M059J (cell line): ENCODE results near the gene FOXK2. TPM values are rescaled to one million over a fixed set of nuclear protein-coding genes. Genes with fewer than 3 reads are reported as not detected.
"Not testable (repeated sequence)": the region's sequence is repeated elsewhere in the genome, so short reads cannot be mapped to it uniquely, and the experiment has no call there.

Experiments
- DNase-seq: peaks from one replicate; pipeline ENCODE4 v3.0.0-alpha.2; 2012; ENCODE audit warnings: low read depth
- total RNA-seq: library from RNA; depleted of rRNA; stranded (reverse); fragments of >200 nt; shearing (Covaris generic); gene quantifications from 2 replicates; pipeline ENCODE4 v1.2.3, GENCODE V29; 2014

Gene FOXK2
- total RNA-seq, 1 experiment from 2014 or later: 30.7 TPM

DNA sequence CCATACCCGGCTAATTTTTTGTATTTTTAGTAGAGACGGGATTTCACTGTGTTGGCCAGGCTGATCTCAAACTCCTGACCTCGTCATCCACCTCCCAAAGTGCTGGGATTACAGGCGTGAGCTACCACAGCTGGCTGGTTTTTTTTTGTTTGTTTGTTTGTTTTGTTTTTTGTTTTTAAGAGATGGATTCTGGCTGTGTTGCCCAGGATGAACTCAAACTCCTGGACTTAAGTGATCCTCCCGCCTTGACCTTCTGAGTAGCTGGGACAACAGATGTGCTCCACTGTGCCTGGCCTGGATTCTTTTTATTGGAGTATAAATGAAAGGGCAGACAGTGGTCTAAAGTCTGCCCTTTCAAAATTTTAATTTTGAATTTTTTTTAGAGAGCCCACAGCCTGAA is 44.7 kb downstream of the FOXK2 start:
- DNase-seq: no peak

DNA sequence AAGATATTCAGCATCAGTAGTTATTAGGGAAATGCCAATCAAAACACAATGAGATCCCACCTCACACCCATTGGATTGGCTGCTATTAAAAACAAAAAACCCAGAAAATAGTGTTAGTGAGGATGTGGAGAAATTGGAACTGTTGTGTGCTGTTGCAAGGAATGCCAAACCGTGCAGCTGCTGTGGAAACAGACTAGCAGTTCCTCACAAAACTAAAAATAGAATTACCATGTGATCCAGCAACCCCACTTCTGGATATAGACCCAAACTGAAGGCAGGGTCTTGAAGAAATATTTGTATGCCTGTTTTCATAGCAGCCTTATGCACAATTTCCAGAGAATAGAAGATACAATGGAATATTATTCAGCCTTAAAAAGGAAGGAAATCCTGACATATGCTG is 46.0 kb downstream of the FOXK2 start:
- DNase-seq: no peak

DNA sequence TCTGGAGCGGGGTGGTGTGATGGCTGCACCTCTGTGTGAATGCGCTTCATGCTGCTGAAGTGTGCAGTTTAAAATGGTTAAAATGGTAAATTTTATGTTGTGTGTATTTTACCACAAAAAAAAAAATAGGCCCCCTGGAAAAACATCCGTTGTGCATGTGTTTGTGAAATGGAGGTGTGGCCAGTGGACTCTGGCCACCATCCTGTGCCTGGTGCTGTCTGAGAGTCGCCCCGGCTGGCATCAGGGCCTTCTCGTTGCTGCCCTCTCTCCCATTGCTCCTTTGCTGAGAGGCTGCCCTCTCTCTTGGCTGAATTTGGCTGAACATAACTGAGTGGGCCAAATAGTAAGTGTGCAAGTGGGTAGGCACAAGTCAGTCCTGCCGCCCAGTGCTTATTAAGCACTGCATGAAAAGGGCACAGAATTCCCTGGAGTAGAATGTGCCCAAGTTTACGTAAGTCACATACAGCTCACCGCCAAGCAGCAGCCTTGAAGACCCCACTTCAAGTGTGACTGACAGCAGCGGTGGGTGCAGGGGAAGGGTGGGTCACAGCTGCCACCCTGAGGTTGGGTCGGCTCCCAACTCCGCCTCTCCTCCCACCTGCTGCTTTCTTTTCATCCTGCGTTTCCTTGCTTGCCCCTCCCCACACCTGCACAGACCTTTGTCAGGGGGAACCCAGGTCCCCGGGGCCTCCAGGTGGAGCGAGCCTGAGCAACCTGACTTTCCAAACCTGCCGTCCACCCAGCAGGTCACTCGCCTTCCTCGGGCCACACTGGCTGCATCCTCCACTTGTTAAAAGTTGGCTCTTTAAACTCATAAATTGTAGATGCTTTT is 46.8 kb downstream of the FOXK2 start:
- DNase-seq: no peak

DNA sequence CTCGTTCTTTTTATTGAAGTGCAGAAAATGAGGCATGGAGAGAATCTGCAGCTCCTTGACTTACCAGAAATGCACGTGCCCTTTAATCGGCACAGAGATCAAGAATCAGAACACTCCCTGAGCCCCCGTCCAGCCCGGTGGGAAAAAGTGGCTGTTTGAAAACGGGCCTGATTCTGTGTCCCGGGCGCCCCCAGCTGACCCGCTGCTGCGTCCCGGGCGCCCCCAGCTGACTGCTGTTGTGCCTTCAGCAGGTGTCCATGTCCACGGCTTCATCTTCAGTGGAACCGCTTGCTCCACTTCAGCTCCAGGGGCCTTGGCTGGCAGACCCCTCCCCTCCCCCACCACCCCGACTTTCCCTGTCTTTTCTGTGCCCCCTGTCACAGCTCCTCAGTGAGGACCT is 47.8 kb downstream of the FOXK2 start:
- DNase-seq: no peak

DNA sequence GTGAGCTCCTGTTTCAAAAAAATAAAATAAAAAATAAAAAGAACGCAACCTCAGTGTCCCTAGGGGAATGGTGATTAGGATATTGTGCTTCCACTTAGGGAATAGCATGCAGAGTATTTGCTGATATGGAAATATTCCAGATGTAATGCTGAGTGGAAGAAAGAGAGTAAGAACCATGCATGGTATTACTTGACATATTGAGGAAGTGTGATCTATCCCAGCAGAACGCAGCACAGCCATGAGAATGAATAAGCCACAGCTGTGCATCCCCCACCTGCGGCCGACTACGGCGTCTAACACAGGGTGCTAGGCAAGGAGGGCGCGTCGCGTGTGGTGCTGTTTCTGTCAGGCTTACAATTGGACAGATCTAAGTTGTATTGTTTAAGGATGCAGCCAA is 49.5 kb downstream of the FOXK2 start:
- DNase-seq: no peak

DNA sequence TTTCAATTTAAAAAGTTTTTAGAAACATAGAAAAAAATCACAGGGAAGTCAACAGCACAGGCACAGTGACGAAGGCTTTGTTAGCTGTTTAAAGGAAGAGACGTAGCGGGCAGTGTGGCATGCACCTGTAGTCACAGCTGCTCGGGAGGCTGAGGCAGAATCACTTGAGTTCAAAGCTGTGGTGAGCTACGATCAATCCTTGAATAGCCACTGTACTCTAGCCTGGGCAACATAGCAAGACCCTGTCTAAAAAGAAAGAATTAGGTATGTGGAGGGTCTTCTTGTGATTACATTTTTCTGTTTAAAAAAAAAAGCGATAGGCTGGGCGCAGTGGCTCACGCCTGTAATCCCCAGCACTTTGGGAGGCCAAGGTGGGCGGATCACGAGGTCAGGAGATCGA is 50.1 kb downstream of the FOXK2 start:
- no peak for DNase-seq

DNA sequence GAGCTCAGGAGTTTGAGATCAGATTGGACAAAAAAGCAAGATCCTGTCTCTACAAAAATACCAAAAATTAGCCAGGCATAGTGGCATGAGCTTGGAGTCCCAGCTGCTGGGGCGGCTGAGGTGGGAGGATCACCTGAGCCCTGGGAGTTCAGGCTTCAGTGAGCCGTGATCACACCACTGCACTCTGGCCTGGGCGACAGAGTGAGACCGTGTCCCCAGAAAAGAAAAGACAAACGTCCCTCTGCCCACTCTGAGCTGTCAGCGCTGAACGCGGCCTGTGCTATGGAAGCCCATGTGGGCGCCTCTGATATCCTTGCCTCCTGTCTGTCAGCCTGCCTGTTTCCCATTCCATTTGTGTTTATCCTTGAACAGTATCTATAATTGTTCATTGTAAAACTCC is 50.7 kb downstream of the FOXK2 start:
- no peak for DNase-seq

DNA sequence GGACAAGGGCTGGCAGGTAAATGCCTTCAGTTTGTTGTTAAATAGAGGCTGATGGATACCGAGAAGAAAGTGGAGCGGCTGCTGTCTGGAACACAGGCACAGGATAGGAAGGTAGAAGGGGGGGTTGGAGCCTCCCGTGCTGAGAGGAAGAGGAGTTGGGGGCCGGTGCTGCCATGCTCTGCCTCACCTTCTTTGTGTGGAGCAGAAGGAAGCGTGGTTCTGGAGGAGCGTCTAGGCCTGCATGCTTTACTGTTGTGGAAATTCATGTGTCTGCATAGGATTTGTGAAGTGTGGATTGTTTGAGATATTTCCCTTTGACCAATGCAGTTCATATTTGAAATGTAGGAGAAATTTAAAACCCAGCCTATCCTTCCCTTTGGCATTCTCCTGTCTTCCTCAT is 52.3 kb downstream of the FOXK2 start:
- no peak for DNase-seq

DNA sequence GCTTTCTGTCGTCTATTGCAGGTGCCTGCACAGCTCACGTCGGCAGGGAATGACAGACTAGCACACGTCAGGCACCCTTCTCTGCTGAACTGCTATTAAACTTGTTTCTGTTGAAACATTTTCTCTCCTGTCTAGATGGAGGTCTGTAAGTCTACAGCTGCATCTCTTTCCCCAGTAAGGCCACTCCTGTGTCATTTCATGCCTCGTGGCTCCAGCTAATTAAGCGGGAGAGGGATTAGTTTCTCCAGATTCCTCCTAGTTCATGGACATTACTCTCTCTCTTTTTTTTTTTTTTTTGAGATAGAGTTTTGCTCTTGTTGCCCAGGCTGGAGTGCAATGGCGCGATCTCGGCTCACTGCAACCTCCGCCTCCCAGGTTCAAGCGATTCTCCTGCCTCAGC is 54.5 kb downstream of the FOXK2 start:
- no peak for DNase-seq

DNA sequence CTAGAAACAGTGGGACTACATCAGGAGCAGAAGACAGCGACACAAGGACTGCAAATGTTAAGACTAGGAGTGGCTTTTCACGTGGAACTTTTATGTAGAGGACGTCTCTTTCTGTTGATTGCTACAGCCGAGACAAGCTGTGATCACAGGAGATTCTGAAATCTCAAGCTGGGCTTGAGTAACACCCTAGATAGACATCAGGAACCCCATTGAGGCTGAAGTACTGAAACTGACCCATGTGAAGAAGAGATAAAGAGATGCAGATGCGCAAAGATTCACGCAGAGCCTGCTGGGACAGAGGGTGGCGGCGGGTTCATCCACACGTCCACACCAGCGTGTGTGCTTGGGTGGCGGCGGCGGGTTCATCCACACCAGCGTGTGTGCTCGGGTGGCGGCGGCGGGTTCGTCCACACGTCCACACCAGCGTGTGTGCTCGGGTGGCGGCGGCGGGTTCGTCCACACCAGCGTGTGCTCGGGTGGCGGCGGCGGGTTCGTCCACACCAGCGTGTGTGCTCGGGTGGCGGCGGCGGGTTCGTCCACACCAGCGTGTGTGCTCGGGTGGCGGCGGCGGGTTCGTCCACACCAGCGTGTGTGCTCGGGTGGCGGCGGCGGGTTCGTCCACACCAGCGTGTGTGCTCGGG is 56.2 kb downstream of the FOXK2 start:
- not testable (repeated sequence) for DNase-seq

DNA sequence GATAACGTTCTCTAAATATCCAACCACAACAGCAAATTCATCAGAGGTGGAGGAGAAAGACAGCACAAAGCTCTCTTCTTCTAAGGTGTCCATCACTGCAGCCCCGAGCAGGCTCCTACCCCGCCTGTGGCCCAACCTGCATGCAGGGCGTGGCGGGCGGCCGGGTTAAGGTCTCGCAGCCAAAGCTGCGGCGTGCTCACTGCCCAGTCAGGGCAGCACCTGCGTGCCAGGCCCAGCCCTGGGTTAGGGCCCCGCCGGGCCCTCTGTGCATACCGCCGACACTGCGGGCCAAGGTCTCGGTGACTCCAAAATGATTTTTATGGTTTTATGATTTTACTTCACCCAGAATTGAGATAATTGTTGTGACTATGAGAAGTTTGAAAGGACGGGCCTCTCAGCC is 57.8 kb downstream of the FOXK2 start:
- DNase-seq: no peak

DNA sequence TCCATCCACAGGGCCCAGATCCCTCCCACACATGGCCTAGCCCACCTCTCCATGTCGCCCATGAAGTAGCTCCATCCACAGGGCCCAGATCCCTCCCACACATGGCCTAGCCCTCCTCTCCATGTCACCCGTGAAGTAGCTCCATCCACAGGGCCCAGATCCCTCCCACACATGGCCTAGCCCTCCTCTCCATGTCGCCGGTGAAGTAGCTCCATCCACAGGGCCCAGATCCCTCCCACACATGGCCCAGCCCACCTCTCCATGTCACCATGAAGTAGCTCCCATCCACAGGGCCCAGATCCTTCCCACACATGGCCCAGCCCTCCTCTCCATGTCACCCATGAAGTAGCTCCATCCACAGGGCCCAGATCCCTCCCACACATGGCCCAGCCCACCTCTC is 60.4 kb downstream of the FOXK2 start:
- not testable (repeated sequence) for DNase-seq

DNA sequence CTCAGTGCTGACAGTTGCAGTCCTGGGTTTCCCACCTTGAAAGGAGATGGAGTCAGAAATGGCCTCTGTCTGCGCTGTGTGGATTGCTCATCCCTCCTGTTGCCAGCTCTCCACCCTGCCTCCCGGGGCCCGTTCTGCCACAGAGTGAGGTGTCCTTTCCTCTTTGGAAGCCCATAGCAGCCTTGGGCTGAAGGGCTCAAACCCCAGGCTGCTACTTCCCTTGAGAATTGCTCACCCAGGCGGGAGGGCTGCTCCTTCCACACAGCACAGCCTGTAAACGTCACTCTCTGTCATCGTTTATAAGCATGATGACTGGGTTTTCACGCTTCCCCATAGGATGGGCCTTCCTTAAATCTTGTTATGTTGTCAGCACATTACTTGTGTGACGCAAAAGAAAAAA is 62.7 kb downstream of the FOXK2 start:
- no peak for DNase-seq

DNA sequence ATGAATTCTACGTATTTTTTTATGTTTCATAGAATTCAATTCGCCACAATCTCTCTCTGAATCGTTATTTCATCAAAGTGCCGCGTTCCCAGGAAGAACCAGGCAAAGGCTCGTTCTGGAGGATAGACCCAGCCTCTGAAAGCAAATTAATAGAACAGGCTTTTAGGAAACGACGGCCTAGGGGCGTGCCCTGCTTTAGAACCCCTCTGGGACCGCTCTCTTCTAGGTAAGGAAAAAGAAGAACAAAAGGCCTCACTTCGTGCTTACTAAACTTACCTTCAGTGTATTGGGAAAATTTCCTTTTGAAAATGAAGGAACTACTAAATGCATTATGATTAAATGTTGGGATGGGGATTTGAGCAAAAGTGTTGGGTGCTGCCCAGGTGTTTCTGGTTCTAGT is 63.2 kb downstream of the FOXK2 start:
- DNase-seq: no peak

DNA sequence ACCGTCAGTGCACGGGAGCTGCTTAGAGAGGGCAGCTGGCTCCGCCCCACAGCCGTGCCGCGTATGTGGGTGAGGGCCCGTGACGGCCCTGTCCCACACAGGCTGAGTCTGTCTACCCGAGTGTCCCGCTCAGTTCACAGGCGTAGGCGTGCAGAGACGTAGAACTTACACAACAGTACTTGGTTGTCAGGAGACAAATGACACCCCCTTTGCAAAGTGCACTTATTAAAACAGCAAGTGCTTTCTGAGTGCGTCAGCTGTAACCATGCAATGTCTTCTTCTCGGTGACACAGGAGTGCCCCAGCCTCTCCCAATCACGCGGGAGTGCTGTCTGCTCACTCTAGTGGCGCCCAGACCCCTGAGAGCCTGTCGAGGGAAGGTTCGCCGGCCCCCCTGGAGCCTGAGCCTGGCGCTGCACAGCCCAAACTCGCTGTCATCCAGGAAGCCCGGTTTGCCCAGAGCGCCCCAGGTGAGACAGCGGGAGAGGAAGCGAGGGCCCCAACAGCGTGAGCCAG is 64.2 kb downstream of the FOXK2 start:
- DNase-seq: no peak

DNA sequence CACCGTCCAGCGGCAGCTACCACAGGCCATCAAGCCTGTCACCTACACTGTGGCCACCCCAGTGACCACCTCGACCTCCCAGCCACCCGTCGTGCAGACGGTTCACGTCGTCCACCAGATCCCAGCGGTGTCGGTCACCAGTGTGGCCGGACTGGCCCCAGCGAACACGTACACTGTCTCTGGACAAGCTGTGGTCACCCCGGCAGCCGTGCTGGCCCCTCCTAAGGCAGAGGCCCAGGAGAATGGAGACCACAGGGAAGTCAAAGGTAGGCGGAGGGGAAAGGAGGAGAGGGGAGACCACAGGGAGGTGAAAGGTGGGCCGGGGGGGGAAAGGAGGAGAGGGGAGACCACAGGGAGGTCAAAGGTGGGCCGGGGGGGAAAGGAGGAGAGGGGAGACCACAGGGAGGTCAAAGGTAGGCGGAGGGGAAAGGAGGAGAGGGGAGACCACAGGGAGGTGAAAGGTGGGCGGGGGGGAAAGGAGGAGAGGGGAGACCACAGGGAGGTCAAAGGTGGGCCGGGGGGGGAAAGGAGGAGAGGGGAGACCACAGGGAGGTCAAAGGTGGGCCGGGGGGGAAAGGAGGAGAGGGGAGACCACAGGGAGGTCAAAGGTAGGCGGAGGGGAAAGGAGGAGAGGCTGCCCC is 66.5 kb downstream of the FOXK2 start:
- not testable (repeated sequence) for DNase-seq

DNA sequence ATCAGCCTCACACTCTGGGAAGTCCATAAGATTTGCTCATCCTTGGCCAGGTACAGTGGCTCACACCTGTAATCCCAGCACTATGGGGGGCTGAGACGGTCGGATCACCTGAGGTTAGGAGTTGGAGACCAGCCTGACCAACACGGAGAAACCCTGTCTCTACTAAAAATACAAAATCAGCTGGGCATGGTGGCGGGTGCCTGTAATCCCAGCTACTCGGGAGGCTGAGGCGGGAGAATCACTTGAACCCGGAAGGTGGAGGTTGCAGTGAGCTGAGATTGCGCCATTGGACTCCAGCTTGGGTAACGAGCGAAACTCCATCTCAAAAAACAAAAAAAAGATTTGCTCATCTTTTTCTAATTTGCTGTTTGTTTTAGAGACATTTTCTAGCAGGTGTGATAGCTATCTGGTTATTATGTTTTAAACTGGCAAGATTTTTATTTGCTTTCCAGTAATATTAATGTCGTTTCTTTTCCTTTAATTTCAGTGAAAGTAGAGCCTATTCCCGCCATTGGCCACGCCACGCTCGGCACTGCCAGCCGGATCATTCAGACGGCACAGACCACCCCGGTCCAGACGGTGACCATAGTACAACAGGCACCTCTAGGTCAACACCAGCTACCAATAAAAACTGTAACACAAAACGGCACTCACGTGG is 67.2 kb downstream of the FOXK2 start:
- DNase-seq: no peak

DNA sequence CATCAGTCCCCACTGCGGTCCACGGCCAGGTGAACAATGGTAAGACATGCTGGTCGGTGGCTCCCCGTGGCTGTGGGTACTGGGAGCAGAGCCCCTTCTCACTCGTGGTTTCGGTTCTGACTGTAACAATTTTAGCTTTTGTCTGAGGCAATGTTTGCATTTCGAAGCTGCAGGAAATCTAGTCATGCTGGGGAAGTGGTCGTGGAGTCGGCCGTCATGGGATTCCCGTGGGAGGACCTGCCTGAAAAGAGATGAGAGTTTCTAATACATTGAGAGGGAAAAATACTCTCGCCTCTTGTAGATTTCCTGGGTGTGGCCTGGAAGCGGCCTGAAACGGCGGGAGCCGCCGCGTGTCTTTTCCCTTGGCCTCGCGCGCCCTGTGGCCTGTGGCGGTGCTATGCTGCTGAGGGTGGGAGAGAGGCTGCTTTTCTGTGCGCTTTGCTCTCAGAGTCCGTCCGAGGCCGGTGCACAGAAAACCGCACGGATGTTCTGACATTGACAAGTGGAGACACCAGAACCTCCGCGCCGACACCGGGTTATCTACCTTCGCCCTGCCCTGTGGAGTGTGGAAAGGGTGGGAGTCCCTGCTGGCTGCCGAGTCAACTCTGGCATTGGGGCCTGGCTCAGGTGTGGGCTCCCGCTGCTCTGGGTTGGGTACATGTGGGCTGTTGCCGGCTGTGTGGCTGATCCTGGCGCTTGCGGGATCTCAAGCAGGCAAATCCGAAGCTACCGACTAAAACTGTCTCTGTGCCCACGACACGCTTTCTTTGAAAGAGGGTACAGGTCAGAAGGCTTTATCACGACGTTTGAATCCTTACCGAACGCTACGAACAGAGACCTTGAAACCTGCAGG is 67.9 kb downstream of the FOXK2 start:
- DNase-seq: no peak

DNA sequence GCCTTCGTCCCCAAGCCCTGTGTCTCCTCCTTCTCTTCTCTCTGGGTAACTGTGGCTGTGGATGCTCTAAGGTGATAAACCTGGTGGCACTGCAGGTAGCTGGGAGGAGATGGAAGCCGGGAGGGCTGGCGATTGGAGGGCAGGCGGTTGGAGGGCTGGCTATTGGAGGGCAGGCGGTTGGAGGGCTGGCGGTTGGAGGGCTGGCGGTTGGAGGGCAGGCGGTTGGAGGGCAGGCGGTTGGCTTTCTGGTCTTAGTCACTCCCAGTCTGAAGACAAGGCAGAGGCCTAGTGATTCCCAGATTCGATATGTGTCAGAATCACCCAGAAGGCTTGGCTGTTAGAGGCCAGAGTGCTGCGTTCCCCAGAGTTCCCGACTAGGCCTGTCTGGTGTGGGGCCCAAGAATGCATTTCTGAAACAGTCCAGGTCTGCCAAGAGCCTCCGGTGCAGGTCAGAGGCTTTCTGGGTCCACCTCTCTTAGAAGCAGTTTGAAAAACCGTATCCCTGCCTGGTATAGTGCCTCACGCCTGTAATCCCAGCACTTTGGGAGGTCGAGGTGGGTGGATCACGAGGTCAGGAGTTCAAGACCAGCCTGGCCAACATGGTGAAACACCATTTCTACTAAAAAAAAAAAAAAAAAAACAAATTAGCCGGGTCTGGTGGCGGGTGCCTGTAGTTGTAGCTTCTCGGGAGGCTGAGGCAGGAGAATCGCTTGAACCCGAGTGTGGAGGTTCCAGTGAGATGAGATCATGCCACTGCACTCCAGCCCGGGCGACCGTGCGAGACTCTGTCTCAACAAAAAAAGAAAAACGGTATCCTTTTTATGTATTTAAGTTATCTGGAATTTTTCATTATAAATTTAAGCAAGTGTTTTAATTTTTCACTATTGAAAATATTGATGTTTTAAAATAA is 69.0 kb downstream of the FOXK2 start:
- peak; percentile 4 for DNase-seq

DNA sequence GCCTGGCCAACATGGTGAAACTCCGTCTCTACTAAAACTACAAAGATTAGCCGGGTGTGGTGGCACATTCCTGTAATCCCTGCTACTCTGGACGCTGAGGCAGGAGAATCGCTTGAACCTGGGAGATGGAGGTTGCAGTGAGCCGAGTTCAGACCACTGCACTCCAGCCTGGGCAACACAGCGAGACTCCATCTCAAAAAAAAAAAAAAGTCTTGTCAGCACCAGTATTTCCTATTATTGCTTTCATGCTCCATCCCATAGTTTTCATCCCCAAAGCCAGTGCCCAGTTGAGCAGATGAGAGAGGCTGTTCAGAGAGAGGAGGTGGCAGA is 70.3 kb downstream of the FOXK2 start:
- DNase-seq: no peak
